Fibroblast of villous mesenchyme (primary cell): Measurements from ENCODE around the gene CHFR. TPM values are rescaled to one million over a fixed set of nuclear protein-coding genes. Genes with fewer than 3 reads are reported as not detected.
"Not testable (repeated sequence)": the region's sequence is repeated elsewhere in the genome, so short reads cannot be mapped to it uniquely, and the experiment has no call there.

Experiments
- DNase-seq: peaks from one replicate; pipeline ENCODE4 v3.0.0-alpha.2; 2010; ENCODE audit warnings: low read depth
- H3K4me3 ChIP-seq: 2 replicates; pipeline ENCODE4 v1.5.1; 2011; ENCODE audit warnings: low read depth, mild to moderate bottlenecking, low read length
- CTCF ChIP-seq: IDR thresholded peaks from 2 replicates; pipeline ENCODE4 v1.5.1; 2012; ENCODE audit warnings: low read depth, mild to moderate bottlenecking, low read length; ENCODE audit not compliant: insufficient read depth
- total RNA-seq: library from RNA; depleted of rRNA; stranded (reverse); fragments of >200 nt; gene quantifications from 2 replicates; pipeline ENCODE4 v1.2.3, GENCODE V29; 2012

The CHFR gene
- total RNA-seq, 1 donor: 48.8 TPM

- TF ChIP-seq CTCF: no peak
- no peak for DNase-seq
- H3K4me3 ChIP-seq: no peak overlapping the region
Measured at GRCh38 chr12:132797820-132798570, 89.4 kb downstream of the CHFR start.

GRCh38 chr12:132795847-132796246, 91.6 kb downstream of the CHFR start:
- H3K4me3 ChIP-seq: no peak overlapping the region
- TF ChIP-seq CTCF: no peak
- DNase-seq: no peak

- not testable (repeated sequence) for H3K4me3 ChIP-seq, DNase-seq
Measured at GRCh38 chr12:132791940-132792339, 95.5 kb downstream of the CHFR start.

GRCh38 chr12:132789099-132789471, 98.3 kb downstream of the CHFR start:
- no peak for TF ChIP-seq CTCF
- no peak for DNase-seq
- H3K4me3 ChIP-seq: no peak overlapping the region

- no peak for DNase-seq
- TF ChIP-seq CTCF: no peak
- no peak overlapping the region for H3K4me3 ChIP-seq
Measured at GRCh38 chr12:132788375-132789098, 98.9 kb downstream of the CHFR start.

GRCh38 chr12:132787877-132788276, 99.5 kb downstream of the CHFR start:
- no peak for TF ChIP-seq CTCF
- no peak for DNase-seq

GRCh38 chr12:132786192-132786591, 101.2 kb downstream of the CHFR start:
- no peak for DNase-seq
- no peak for TF ChIP-seq CTCF
- H3K4me3 ChIP-seq: no peak overlapping the region

More at GRCh38 chr12:132787877-132788276, 99.5 kb downstream of the CHFR start:
- no peak overlapping the region for H3K4me3 ChIP-seq
